Measurements from ENCODE around the gene MYRF. TPM values are rescaled to one million over a fixed set of nuclear protein-coding genes. Genes with fewer than 3 reads are reported as not detected.

The MYRF gene
- total and polyA plus RNA-seq, 2 of the 13 experiments (the other 11 are each of a cell fraction or from before 2014, with no cell fraction given), result 10.2 to 25.9 TPM

- TF ChIP-seq ZNF329 (CRISPR knock-in tag; IDR thresholded peaks at IDR 0.05; ENCODE audit: low read depth), result no peak
- TF ChIP-seq ZNF33A (CRISPR knock-in tag; IDR thresholded peaks at IDR 0.05; ENCODE audit: borderline replicate concordance), result no peak
Observed at GRCh38 chr11:61736310-61736709, 16.1 kb upstream of the MYRF start (continued).

DNA sequence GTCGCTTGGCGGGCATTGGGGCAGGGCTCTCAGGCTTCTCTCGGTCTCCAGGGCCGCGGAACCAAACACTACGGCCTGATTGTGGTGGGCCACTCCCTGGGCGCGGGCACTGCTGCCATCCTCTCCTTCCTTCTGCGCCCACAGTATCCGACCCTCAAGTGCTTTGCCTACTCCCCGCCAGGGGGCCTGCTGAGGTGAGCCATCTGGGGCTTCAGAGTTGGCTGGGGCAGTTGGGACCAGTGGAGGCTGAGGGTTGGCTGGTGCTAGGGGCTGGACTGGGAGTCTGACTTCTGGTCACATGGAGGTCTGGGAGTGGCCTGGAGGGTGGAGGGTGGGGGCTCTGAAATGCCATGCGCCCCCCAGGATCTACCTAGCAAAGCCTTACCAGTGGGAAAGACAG lies 15.3 kb upstream of the MYRF start:
- ChIA-PET CTCF (ENCODE audit: low intra/inter-chr PET ratio, low total read pairs) (no interaction called here), POLR2A (interaction anchor here (1.0 kb wide), 1 partner anchor 10 kb away, joined by 3 read pairs; no protein-coding TSS in a partner anchor)
- Histone ChIP-seq H3K4me3 (replicated peaks in 1 of 3; ENCODE audit: insufficient read depth in 1 of 3, low read depth in 2 of 3, low read length in 3 of 3) (no peak overlapping the region), H3K9me3 (ENCODE audit: low read length) (no peaks in the 10 kb centered on the region), H3K36me3 (replicated peaks in 1 of 2; ENCODE audit: control insufficient read depth in 1 of 2, insufficient read depth in 2 of 2, low read length in 2 of 2) (peaks cover 26 to 41% of the 10 kb centered on the region in 2 experiments; a peak in 4 of 5 replicates), H3K9ac (ENCODE audit: insufficient read depth, low read depth, low read length) (no peak overlapping the region), H4K20me1 (ENCODE audit: insufficient read depth, low read length) (no peaks in the 10 kb centered on the region), H3K27me3 (ENCODE audit: control insufficient read depth in 1 of 2, insufficient read depth in 2 of 2, low read length in 2 of 2) (no peaks in the 10 kb centered on the region), H3K4me1 (ENCODE audit: insufficient read depth, low read length) (no peaks in the 10 kb centered on the region), H3K79me2 (ENCODE audit: insufficient read depth, low read length) (no peaks in the 10 kb centered on the region), H2AFZ (ENCODE audit: low read length) (no peak overlapping the region), H3K27ac (ENCODE audit: extremely low read length, insufficient read depth, low read length) (no peak overlapping the region), H3K4me2 (ENCODE audit: low read depth, low read length) (no peak overlapping the region)
- in situ Hi-C loops (cut with HindIII; ENCODE audit: extremely low pct_ligation_motif_present, low pct_unique_long_range_greater_than_20kb) (no loop called here), intact Hi-C loops (cut with micrococcal nuclease; ENCODE audit: unreplicated experiment) (no loop called here)
- DNase-seq (ENCODE audit: low spot score) (no peak), ATAC-seq (no peak), FAIRE-seq (no peak)
- TF ChIP-seq RARG (CRISPR knock-in tag; IDR thresholded peaks at IDR 0.05; ENCODE audit: low read depth) (no peak), NR2F1 (CRISPR knock-in tag; IDR thresholded peaks at IDR 0.05) (no peak), POLR2AphosphoS5 (IDR thresholded peaks at IDR 0.05; ENCODE audit: low read depth, low read length) (no peak), ISL2 (CRISPR knock-in tag; IDR thresholded peaks at IDR 0.05) (no peak)
- TF ChIP-seq, protein P1, sequence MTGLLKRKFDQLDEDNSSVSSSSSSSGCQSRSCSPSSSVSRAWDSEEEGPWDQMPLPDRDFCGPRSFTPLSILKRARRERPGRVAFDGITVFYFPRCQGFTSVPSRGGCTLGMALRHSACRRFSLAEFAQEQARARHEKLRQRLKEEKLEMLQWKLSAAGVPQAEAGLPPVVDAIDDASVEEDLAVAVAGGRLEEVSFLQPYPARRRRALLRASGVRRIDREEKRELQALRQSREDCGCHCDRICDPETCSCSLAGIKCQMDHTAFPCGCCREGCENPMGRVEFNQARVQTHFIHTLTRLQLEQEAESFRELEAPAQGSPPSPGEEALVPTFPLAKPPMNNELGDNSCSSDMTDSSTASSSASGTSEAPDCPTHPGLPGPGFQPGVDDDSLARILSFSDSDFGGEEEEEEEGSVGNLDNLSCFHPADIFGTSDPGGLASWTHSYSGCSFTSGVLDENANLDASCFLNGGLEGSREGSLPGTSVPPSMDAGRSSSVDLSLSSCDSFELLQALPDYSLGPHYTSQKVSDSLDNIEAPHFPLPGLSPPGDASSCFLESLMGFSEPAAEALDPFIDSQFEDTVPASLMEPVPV (CRISPR knock-in tag; IDR thresholded peaks at IDR 0.05), result no peak
- WGBS (ENCODE audit: low lambda C conversion rate), result 92% methylated on average over 11 of the region's 12 CpGs
- BruUV-seq (replicated peaks), result no TSS peak

All from HepG2 (cell line).